ENCODE measurements around the gene CALHM3.

GRCh38 chr10:103513380-103514060 is 34.5 kb upstream of the CALHM3 start:
- TF ChIP-seq POLR2A (IDR thresholded peaks at IDR 0.05; ENCODE audit: low read depth, low read length), result no peak
- no peak for TF ChIP-seq TAF1 (IDR thresholded peaks at IDR 0.05; ENCODE audit: low read depth, low read length)
- no peak for TF ChIP-seq POLR2AphosphoS5 (IDR thresholded peaks at IDR 0.05; ENCODE audit: low read depth, low read length)
- TF ChIP-seq SPI1 (IDR thresholded peaks at IDR 0.05; ENCODE audit: low read depth, low read length), result no peak
- TF ChIP-seq PAX5 (IDR thresholded peaks at IDR 0.05; ENCODE audit: insufficient read depth, low read length, severe bottlenecking), result no peak
- TF ChIP-seq POU2F2 (IDR thresholded peaks at IDR 0.05; ENCODE audit: low read depth, low read length), result no peak

All from GM12891 (cell line).